ENCODE data around the gene BST2.

Gene BST2

DNA sequence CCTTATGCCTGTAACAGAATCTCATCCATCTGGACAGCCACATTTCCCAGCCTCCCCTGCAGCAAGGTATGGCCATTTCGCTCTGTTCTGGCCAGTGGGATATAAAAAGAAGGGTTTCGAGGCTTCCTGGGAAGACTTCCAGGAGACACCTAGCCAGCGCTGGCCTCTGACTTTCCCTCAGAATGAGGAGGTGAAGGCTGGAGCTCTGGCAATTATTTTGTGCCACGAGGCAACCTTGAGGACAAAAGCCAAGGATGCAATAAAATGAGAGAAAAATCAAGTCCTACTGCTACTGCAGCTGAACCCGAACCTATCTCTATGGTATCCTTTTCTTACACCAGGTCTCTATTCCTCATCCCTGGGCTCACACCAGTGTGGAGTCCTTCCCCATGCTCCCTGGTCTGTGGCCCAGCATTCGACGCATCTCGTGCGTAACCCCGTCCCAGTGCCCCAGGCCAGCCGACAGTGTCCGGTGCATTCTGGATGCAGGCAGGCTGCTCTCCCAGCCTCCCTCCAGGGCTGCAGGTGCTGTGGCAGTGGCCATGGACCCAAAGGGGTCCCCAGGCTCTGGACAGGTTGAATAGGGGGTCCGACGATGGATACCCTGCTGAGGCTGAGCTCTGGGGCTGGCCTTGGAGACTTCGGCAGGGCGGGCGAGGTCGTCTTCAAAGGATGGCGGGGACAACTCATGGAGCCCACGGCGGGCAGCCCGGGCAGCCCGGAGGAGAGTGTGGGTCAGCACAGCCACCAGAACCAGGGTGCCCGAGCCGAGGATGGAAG lies 30.9 kb upstream of the BST2 start:
- no peak for DNase-seq (ENCODE audit: low read depth in 1 of 2, low spot score in 1 of 2)
- no peak overlapping the region for H3K4me3 ChIP-seq (replicated peaks; ENCODE audit: insufficient read depth, low read length)
- no peak for TF ChIP-seq POLR2AphosphoS5 (IDR thresholded peaks at IDR 0.05; ENCODE audit: low read depth)
- no peak for TF ChIP-seq SPI1 (IDR thresholded peaks at IDR 0.05; ENCODE audit: borderline replicate concordance, low read depth)
- TF ChIP-seq, protein P1, sequence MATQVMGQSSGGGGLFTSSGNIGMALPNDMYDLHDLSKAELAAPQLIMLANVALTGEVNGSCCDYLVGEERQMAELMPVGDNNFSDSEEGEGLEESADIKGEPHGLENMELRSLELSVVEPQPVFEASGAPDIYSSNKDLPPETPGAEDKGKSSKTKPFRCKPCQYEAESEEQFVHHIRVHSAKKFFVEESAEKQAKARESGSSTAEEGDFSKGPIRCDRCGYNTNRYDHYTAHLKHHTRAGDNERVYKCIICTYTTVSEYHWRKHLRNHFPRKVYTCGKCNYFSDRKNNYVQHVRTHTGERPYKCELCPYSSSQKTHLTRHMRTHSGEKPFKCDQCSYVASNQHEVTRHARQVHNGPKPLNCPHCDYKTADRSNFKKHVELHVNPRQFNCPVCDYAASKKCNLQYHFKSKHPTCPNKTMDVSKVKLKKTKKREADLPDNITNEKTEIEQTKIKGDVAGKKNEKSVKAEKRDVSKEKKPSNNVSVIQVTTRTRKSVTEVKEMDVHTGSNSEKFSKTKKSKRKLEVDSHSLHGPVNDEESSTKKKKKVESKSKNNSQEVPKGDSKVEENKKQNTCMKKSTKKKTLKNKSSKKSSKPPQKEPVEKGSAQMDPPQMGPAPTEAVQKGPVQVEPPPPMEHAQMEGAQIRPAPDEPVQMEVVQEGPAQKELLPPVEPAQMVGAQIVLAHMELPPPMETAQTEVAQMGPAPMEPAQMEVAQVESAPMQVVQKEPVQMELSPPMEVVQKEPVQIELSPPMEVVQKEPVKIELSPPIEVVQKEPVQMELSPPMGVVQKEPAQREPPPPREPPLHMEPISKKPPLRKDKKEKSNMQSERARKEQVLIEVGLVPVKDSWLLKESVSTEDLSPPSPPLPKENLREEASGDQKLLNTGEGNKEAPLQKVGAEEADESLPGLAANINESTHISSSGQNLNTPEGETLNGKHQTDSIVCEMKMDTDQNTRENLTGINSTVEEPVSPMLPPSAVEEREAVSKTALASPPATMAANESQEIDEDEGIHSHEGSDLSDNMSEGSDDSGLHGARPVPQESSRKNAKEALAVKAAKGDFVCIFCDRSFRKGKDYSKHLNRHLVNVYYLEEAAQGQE (IDR thresholded peaks at IDR 0.05; ENCODE audit: insufficient replicate concordance, low read depth): no peak
- TF ChIP-seq GABPA (IDR thresholded peaks at IDR 0.05; ENCODE audit: low read depth): no peak
- TF ChIP-seq, protein P2, sequence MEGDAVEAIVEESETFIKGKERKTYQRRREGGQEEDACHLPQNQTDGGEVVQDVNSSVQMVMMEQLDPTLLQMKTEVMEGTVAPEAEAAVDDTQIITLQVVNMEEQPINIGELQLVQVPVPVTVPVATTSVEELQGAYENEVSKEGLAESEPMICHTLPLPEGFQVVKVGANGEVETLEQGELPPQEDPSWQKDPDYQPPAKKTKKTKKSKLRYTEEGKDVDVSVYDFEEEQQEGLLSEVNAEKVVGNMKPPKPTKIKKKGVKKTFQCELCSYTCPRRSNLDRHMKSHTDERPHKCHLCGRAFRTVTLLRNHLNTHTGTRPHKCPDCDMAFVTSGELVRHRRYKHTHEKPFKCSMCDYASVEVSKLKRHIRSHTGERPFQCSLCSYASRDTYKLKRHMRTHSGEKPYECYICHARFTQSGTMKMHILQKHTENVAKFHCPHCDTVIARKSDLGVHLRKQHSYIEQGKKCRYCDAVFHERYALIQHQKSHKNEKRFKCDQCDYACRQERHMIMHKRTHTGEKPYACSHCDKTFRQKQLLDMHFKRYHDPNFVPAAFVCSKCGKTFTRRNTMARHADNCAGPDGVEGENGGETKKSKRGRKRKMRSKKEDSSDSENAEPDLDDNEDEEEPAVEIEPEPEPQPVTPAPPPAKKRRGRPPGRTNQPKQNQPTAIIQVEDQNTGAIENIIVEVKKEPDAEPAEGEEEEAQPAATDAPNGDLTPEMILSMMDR (IDR thresholded peaks at IDR 0.05; ENCODE audit: insufficient read depth, low read length): no peak
- H3K27me3 ChIP-seq (ENCODE audit: insufficient read depth, poor library complexity, severe bottlenecking): no peaks in the 10 kb centered on the region
- H3K27ac ChIP-seq (replicated peaks): no peak overlapping the region

DNA sequence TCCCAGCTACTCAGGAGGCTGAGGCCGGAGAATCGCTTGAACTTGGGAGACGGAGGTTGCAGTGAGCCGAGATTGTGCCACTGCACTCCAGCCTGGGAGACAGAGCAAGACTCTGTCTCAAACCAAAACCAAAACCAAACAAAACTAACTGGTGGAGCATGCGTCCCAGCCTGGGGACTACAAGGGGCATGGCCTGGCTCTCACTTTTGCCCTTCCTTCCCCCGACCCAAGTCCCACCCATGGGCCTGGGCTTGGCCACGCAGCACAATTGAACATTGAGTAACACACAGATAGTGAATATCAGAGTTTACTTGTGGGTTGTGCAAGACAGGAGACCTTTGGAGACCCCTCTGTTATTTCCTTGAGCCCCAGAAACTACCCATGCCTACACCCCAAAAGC lies 29.8 kb upstream of the BST2 start:
- no peak overlapping the region for H3K4me3 ChIP-seq (replicated peaks; ENCODE audit: insufficient read depth, low read length)
- DNase-seq (ENCODE audit: low read depth in 1 of 2, low spot score in 1 of 2): no peak
- H3K27ac ChIP-seq (replicated peaks): no peak overlapping the region
- TF ChIP-seq POLR2AphosphoS5 (IDR thresholded peaks at IDR 0.05; ENCODE audit: low read depth): no peak
- TF ChIP-seq, protein P2 (IDR thresholded peaks at IDR 0.05; ENCODE audit: insufficient read depth, low read length): no peak
- TF ChIP-seq GABPA (IDR thresholded peaks at IDR 0.05; ENCODE audit: low read depth): no peak
- TF ChIP-seq SPI1 (IDR thresholded peaks at IDR 0.05; ENCODE audit: borderline replicate concordance, low read depth): no peak
- TF ChIP-seq, protein P1 (IDR thresholded peaks at IDR 0.05; ENCODE audit: insufficient replicate concordance, low read depth): no peak
- H3K27me3 ChIP-seq (ENCODE audit: insufficient read depth, poor library complexity, severe bottlenecking): no peaks in the 10 kb centered on the region

DNA sequence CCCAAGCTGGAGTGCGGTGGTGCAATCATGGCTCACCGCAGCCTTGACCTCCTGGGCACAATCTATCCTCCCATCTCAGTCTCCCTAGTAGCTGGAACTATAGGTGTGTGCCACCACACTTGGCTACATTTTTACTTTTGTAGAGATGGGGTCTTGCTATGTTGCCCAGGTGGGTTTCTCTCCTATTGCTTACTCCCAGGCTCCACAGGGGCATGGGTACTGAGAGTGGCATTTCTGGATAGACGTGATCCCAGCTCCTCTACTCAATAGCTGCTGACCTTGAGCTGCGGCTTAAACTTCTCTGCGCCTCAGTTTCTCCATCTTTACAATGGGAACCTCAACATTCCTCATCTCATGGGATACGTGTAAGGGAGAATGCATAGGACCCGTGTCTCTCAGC lies 26.0 kb upstream of the BST2 start:
- no peaks in the 10 kb centered on the region for H3K27me3 ChIP-seq (ENCODE audit: insufficient read depth, poor library complexity, severe bottlenecking)
- TF ChIP-seq SPI1 (IDR thresholded peaks at IDR 0.05; ENCODE audit: borderline replicate concordance, low read depth) (no peak), POLR2AphosphoS5 (IDR thresholded peaks at IDR 0.05; ENCODE audit: low read depth) (no peak), GABPA (IDR thresholded peaks at IDR 0.05; ENCODE audit: low read depth) (no peak)
- TF ChIP-seq, protein P2 (IDR thresholded peaks at IDR 0.05; ENCODE audit: insufficient read depth, low read length): no peak
- TF ChIP-seq, protein P1 (IDR thresholded peaks at IDR 0.05; ENCODE audit: insufficient replicate concordance, low read depth): no peak
- no peak overlapping the region for H3K4me3 ChIP-seq (replicated peaks; ENCODE audit: insufficient read depth, low read length)
- no peak overlapping the region for H3K27ac ChIP-seq (replicated peaks)
- DNase-seq (ENCODE audit: low read depth in 1 of 2, low spot score in 1 of 2): no peak

Measured in HL-60 (cell line).